Raji (cell line): Measurements from ENCODE around the gene SLC27A4.

Experiments
- POLR2A ChIP-seq: IDR thresholded peaks from 2 replicates; pipeline ENCODE4 v1.6.1; 2011; ENCODE audit warnings: low read depth, low read length, control low read depth; ENCODE audit not compliant: insufficient read depth

Gene SLC27A4

GRCh38 chr9:128321343-128321742 lies 19.0 kb upstream of the SLC27A4 start:
- TF ChIP-seq POLR2A, result no peak

- TF ChIP-seq POLR2A, result no peak
These were observed 18.4 kb upstream of the SLC27A4 start for GRCh38 chr9:128321879-128322403.

GRCh38 chr9:128322404-128323211 lies 17.7 kb upstream of the SLC27A4 start, which contains the start of the genes COQ4 and TRUB2:
COQ4 (plus strand) TSS chr9:128322839; CDS start chr9:128322859, 20 bp downstream.
TRUB2 (minus strand) TSS chr9:128322447; CDS start chr9:128322408, 39 bp downstream.
- peak; percentile 85 for TF ChIP-seq POLR2A

GRCh38 chr9:128323212-128323730 lies 17.1 kb upstream of the SLC27A4 start:
- TF ChIP-seq POLR2A, result no peak

- no peak for TF ChIP-seq POLR2A
These were observed 16.5 kb upstream of the SLC27A4 start for GRCh38 chr9:128323791-128324190.

GRCh38 chr9:128324401-128324800 lies 15.9 kb upstream of the SLC27A4 start:
- TF ChIP-seq POLR2A, result no peak

GRCh38 chr9:128325629-128326028 lies 14.7 kb upstream of the SLC27A4 start:
- no peak for TF ChIP-seq POLR2A

- TF ChIP-seq POLR2A, result no peak
These were observed 6.9 kb upstream of the SLC27A4 start for GRCh38 chr9:128333451-128333869.

GRCh38 chr9:128335161-128335560 lies 5.2 kb upstream of the SLC27A4 start:
- no peak for TF ChIP-seq POLR2A

GRCh38 chr9:128335914-128336313 lies 4.4 kb upstream of the SLC27A4 start:
- no peak for TF ChIP-seq POLR2A

GRCh38 chr9:128337936-128338335 lies 2.4 kb upstream of the SLC27A4 start:
- TF ChIP-seq POLR2A, result no peak

GRCh38 chr9:128340691-128341434 lies 536 bp downstream of the SLC27A4 start:
- no peak; the same call in 1 of the 2 replicates for TF ChIP-seq POLR2A

GRCh38 chr9:128341435-128341849 lies 1.1 kb downstream of the SLC27A4 start:
- peak; percentile 59 for TF ChIP-seq POLR2A

- TF ChIP-seq POLR2A, result no peak
These were observed 2.8 kb downstream of the SLC27A4 start for GRCh38 chr9:128342971-128343680.

- no peak for TF ChIP-seq POLR2A
These were observed 3.5 kb downstream of the SLC27A4 start for GRCh38 chr9:128343855-128344254.
